HepG2 (cell line): ENCODE measurements around the gene HLA-DMB. TPM values are rescaled to one million over a fixed set of nuclear protein-coding genes. Genes with fewer than 3 reads are reported as not detected.

Source experiments
- ATF7 ChIP-seq, 2 experiments: fragments of 450-650 bp in 1 of 2; sonication (generic) in 1 of 2; formaldehyde crosslinking in 1 of 2; IDR thresholded peaks; 2 replicates each; pipeline versions ENCODE4 v1.4.0 to v1.6.1; 2016 to 2020; ENCODE audit warnings: antibody characterized with exemption in 1 of 2, mild to moderate bottlenecking in 1 of 2, missing genetic modification reagents in 1 of 2
- LCORL ChIP-seq, 2 experiments: fragments of 450-650 bp in 1 of 2; sonication (generic) in 1 of 2; formaldehyde crosslinking in 1 of 2; IDR thresholded peaks; 2 replicates each; pipeline versions ENCODE4 v1.5.0 to v1.6.1; 2017 to 2020; ENCODE audit warnings: antibody characterized with exemption in 1 of 2, missing genetic modification reagents in 1 of 2
- NFE2L1 ChIP-seq: sonication (generic); formaldehyde crosslinking; IDR thresholded peaks from 2 replicates; pipeline ENCODE4 v1.4.0; 2020; ENCODE audit warnings: missing genetic modification reagents, mild to moderate bottlenecking, borderline replicate concordance
- NFYB ChIP-seq: sonication (generic); formaldehyde crosslinking; IDR thresholded peaks from 2 replicates; pipeline ENCODE4 v1.4.0; 2020; ENCODE audit warnings: missing genetic modification reagents
- NONO ChIP-seq, 2 experiments: fragments of 450-650 bp in 1 of 2; sonication (generic) in 1 of 2; formaldehyde crosslinking in 1 of 2; IDR thresholded peaks in 1 of 2; conservative IDR thresholded peaks in 1 of 2; 2 replicates each; pipeline versions ENCODE4 v1.6.1 to v1.8.0; 2017 to 2022; ENCODE audit warnings: mild to moderate bottlenecking in 1 of 2, missing genetic modification reagents in 1 of 2, moderate library complexity in 1 of 2
- PRDM4 ChIP-seq: sonication (generic); formaldehyde crosslinking; IDR thresholded peaks from 2 replicates; pipeline ENCODE4 v1.9.0; 2021; ENCODE audit warnings: missing genetic modification reagents, borderline replicate concordance
- PTBP1 ChIP-seq: fragments of 200-400 bp; formaldehyde crosslinking; IDR thresholded peaks from 2 replicates; pipeline ENCODE4 v1.6.1; 2018; ENCODE audit warnings: low read length, low read depth; ENCODE audit not compliant: poor library complexity, severe bottlenecking
- SOX13 ChIP-seq, 3 experiments: fragments of 450-650 bp in 1 of 3; sonication (generic) in 1 of 3; formaldehyde crosslinking in 1 of 3; IDR thresholded peaks in 2 of 3; conservative IDR thresholded peaks in 1 of 3; 2 replicates each; pipeline versions ENCODE4 v1.5.0 to v1.6.1; 2016 to 2020; ENCODE audit warnings: antibody characterized with exemption in 1 of 3, mild to moderate bottlenecking in 1 of 3, missing compliant biosample characterization in 1 of 3, missing genetic modification reagents in 1 of 3, moderate library complexity in 1 of 3
- XBP1 ChIP-seq: sonication (generic); formaldehyde crosslinking; IDR thresholded peaks from 2 replicates; pipeline ENCODE4 v1.5.0; 2020; ENCODE audit warnings: missing genetic modification reagents
- ZBED4 ChIP-seq: sonication (generic); formaldehyde crosslinking; IDR thresholded peaks from 2 replicates; pipeline ENCODE4 v1.4.0; 2020; ENCODE audit warnings: missing genetic modification reagents, borderline replicate concordance
- ZFP62 ChIP-seq: sonication (generic); formaldehyde crosslinking; IDR thresholded peaks from 2 replicates; pipeline ENCODE4 v1.4.0; 2020; ENCODE audit warnings: missing genetic modification reagents
- ZNF432 ChIP-seq: sonication (generic); formaldehyde crosslinking; IDR thresholded peaks from 2 replicates; pipeline ENCODE4 v1.5.0; 2020; ENCODE audit warnings: missing genetic modification reagents, mild to moderate bottlenecking, borderline replicate concordance
- ZNF550 ChIP-seq: sonication (generic); formaldehyde crosslinking; IDR thresholded peaks from 2 replicates; pipeline ENCODE4 v1.4.0; 2020; ENCODE audit warnings: mild to moderate bottlenecking, missing genetic modification reagents, borderline replicate concordance
- ZNF816 ChIP-seq: sonication (generic); formaldehyde crosslinking; IDR thresholded peaks from 2 replicates; pipeline ENCODE4 v1.8.0; 2022; ENCODE audit warnings: missing genetic modification reagents, mild to moderate bottlenecking, borderline replicate concordance
- polyA plus RNA-seq, 8 experiments: library from polyadenylated mRNA; depleted of rRNA in 3 of 8; stranded (reverse) in 7 of 8; unstranded in 1 of 8; fragments of >200 nt; fragmentation: Illumina TruSeq in 4 of 8; extraction: Trizol in 4 of 8; gene quantifications; 2 replicates each; pipeline versions ENCODE4 v1.2.1 to v1.2.3, GENCODE V29; 2011 to 2016; ENCODE audit warnings: low read depth in 4 of 8, missing spikeins in 1 of 8, mixed read lengths in 1 of 8; ENCODE audit not compliant: insufficient read depth in 1 of 8
- total RNA-seq, 5 experiments: library from RNA; depleted of rRNA; stranded (reverse); fragments of >200 nt; fragmentation: Illumina TruSeq; extraction: Trizol; gene quantifications; 2 replicates each; pipeline ENCODE4 v1.2.3, GENCODE V29; 2016; ENCODE audit warnings: low read depth in 1 of 5
- TF ChIP-seq, protein P1 (sequence below): sonication (generic); formaldehyde crosslinking; conservative IDR thresholded peaks from 2 replicates; pipeline ENCODE4 v1.8.1; 2023; ENCODE audit warnings: missing genetic modification reagents
- TF ChIP-seq, protein P2 (sequence below): sonication (generic); formaldehyde crosslinking; IDR thresholded peaks from 2 replicates; pipeline ENCODE4 v1.5.1; 2020; ENCODE audit warnings: missing genetic modification reagents, mild to moderate bottlenecking, borderline replicate concordance

HLA-DMB gene
- total and polyA plus RNA-seq, 2 of the 13 experiments (the other 11 are each of a cell fraction or from before 2014, with no cell fraction given) = not detected

DNA sequence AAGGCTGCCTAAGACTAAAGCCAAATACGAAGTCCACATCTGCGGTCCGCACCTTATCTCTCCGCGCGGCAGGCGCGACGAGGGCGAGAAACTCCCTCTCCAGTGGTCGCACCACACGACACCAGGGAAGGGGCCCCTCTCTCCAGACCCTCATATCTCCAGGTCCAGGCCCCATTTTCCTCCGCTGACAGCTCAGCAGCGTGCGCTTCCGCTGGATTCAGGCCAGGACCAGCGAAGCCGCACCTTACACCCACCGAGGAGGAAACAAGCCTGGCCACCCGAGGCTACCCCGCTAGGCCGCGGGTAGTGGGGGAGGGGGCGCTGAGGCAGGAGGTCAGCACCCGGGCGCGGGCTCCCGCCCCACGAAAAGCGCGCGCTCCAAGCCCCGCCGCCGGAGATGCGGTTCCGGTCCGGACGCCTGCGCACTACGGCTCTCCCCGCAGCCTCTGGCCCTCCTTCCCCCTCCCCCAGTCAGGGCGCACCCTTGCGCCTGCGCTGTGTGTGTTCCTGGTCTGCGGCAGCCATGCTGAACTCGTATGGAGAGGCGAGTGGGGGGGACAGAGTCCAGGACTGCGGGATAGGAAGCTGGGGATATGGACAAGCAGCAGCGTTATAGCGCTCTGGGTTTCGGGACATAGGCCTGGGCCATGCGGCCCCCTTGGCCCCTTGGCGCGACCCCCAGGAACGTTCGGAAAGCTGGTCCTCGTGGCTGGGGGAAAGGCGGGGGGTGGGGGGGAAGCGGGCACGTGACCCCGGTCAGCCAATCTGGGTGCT lies 27.5 kb upstream of the HLA-DMB start, which contains the start of gene BRD2 (continued):
- 0 out of 2 replicates have a peak, but pooled peaks have one; percentile 23 for TF ChIP-seq SOX13 (IDR thresholded peaks at IDR 0.05)
- TF ChIP-seq SOX13 (CRISPR knock-in tag; conservative IDR thresholded peaks at IDR 0.05 in 1 of 2, IDR thresholded peaks at IDR 0.05 in 1 of 2) = peak in 1 of 2 experiments; percentile 61; a peak in 1 of 4 replicates
- no peak for TF ChIP-seq PRDM4
- no peak for TF ChIP-seq ZNF432 (CRISPR knock-in tag)
- TF ChIP-seq ZBED4 (CRISPR knock-in tag) = peak; percentile 85
- 0 out of 2 replicates have a peak, but pooled peaks have one; percentile 57 for TF ChIP-seq XBP1
- no peak for TF ChIP-seq PTBP1
- peak; percentile 92; the same call in 1 of the 2 replicates for TF ChIP-seq ZNF816
- TF ChIP-seq ZNF550 (CRISPR knock-in tag) = 0 out of 2 replicates have a peak, but pooled peaks have one; percentile 64
- peak; percentile 54; the same call in 1 of the 2 replicates for TF ChIP-seq ZFP62 (CRISPR knock-in tag)
- TF ChIP-seq, protein P1, sequence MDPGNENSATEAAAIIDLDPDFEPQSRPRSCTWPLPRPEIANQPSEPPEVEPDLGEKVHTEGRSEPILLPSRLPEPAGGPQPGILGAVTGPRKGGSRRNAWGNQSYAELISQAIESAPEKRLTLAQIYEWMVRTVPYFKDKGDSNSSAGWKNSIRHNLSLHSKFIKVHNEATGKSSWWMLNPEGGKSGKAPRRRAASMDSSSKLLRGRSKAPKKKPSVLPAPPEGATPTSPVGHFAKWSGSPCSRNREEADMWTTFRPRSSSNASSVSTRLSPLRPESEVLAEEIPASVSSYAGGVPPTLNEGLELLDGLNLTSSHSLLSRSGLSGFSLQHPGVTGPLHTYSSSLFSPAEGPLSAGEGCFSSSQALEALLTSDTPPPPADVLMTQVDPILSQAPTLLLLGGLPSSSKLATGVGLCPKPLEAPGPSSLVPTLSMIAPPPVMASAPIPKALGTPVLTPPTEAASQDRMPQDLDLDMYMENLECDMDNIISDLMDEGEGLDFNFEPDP = no peak
- TF ChIP-seq LCORL (IDR thresholded peaks at IDR 0.05) = no peak
- peak; percentile 81; the same call in 1 of the 2 replicates for TF ChIP-seq LCORL (CRISPR knock-in tag; IDR thresholded peaks at IDR 0.05)
- peak; percentile 63 for TF ChIP-seq NFYB (CRISPR knock-in tag)
- no peak for TF ChIP-seq NONO (IDR thresholded peaks at IDR 0.05)
- TF ChIP-seq NONO (CRISPR knock-in tag; conservative IDR thresholded peaks at IDR 0.05) = peak; percentile 97
- TF ChIP-seq ATF7 (IDR thresholded peaks at IDR 0.05) = no peak
- peak; percentile 83; the same call in 1 of the 2 replicates for TF ChIP-seq ATF7 (CRISPR knock-in tag; IDR thresholded peaks at IDR 0.05)
- TF ChIP-seq, protein P2, sequence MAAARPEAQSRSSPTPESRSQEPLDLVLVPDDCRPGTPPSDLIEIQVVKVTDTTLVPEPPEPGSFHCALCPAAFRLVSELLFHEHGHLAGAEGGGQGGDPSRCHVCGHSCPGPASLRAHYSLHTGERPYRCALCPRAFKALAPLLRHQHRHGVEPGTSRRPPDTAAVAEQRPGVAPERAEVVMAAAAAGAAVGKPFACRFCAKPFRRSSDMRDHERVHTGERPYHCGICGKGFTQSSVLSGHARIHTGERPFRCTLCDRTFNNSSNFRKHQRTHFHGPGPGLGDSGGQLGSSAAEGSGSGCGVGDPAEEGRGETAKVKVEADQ (CRISPR knock-in tag) = peak; percentile 88; the same call in 1 of the 2 replicates
- no peak for TF ChIP-seq NFE2L1
